H1 (cell line): ENCODE data around the gene DLG1. TPM values are rescaled to one million over a fixed set of nuclear protein-coding genes. Genes with fewer than 3 reads are reported as not detected.
A peak's percentile ranks its signal among the peaks of the same experiment; 100 is the strongest.

Experiments used
- CTCF ChIA-PET: fragments of 300-600 bp; sonication (Branson Sonifier 250); formaldehyde crosslinking; loops from one replicate; lab custom pipeline; 2021; ENCODE audit not compliant: partially characterized antibody; lab: Charles Lee
- POLR2A ChIA-PET: fragments of 300-600 bp; sonication (Branson Sonifier 250); formaldehyde crosslinking; loops from one replicate; lab custom pipeline; 2021; ENCODE audit warnings: inconsistent platforms; ENCODE audit not compliant: partially characterized antibody; lab: Charles Lee
- DNase-seq, 2 experiments: peaks; one replicate each; pipeline versions ENCODE4 v3.0.0 to v3.0.0-alpha.2; 2010 to 2022; ENCODE audit warnings: low spot score in 2 of 2, low read depth in 1 of 2, mixed read lengths in 1 of 2
- FAIRE-seq: peaks from 2 replicates; lab custom pipeline; 2011; peaks lifted over from hg19 to GRCh38; lab: Jason Lieb, UNC
- H2AFZ ChIP-seq: 2 replicates; pipeline ENCODE4 v1.8.1; 2012; ENCODE audit warnings: low read length, inconsistent platforms
- H2AK5ac ChIP-seq: 2 replicates; pipeline ENCODE4 v1.6.1; 2013; ENCODE audit warnings: low read depth, low read length
- H2BK120ac ChIP-seq: replicated peaks from 2 replicates; pipeline ENCODE3; 2013; ENCODE audit warnings: low read depth, low read length, inconsistent platforms
- H2BK12ac ChIP-seq: 2 replicates; pipeline ENCODE4 v1.6.1; 2013; ENCODE audit warnings: low read depth, low read length
- H2BK15ac ChIP-seq: 2 replicates; pipeline ENCODE4 v1.6.1; 2013; ENCODE audit warnings: low read length
- H2BK20ac ChIP-seq: 2 replicates; pipeline ENCODE4 v1.6.1; 2013; ENCODE audit warnings: low read length
- H2BK5ac ChIP-seq: 2 replicates; pipeline ENCODE4 v1.6.1; 2013; ENCODE audit warnings: low read depth, low read length
- H3K14ac ChIP-seq: 2 replicates; pipeline ENCODE4 v1.6.1; 2013; ENCODE audit warnings: inconsistent platforms; ENCODE audit not compliant: insufficient read length
- H3K18ac ChIP-seq: 2 replicates; pipeline ENCODE4 v1.6.1; 2013; ENCODE audit warnings: low read length; ENCODE audit errors: extremely low read depth
- H3K23ac ChIP-seq: 2 replicates; pipeline ENCODE4 v1.6.1; 2013; ENCODE audit warnings: inconsistent platforms; ENCODE audit not compliant: insufficient read length
- H3K23me2 ChIP-seq: 2 replicates; pipeline ENCODE4 v1.6.1; 2013; ENCODE audit warnings: low read depth, low read length
- H3K27ac ChIP-seq: 2 replicates; pipeline ENCODE4 v1.6.1; 2011; ENCODE audit warnings: low read depth, low read length, inconsistent platforms
- H3K27me3 ChIP-seq, 4 experiments: replicated peaks in 1 of 4; 1 replicate in 1 of 4; 2 replicates in 3 of 4; pipeline versions ENCODE4 v1.6.1 to v1.8.1; 2011 to 2013; ENCODE audit warnings: low read length in 3 of 4, mild to moderate bottlenecking in 3 of 4, inconsistent platforms in 2 of 4, mixed read lengths in 2 of 4, moderate library complexity in 1 of 4; ENCODE audit not compliant: control insufficient read depth in 3 of 4, insufficient read depth in 3 of 4; ENCODE audit errors: extremely low read depth in 1 of 4
- H3K36me3 ChIP-seq, 4 experiments: 2 replicates each; pipeline versions ENCODE4 v1.6.1 to v1.8.1; 2011 to 2013; ENCODE audit warnings: mild to moderate bottlenecking in 4 of 4, low read length in 3 of 4, moderate library complexity in 2 of 4, control low read depth in 1 of 4, inconsistent platforms in 1 of 4; ENCODE audit not compliant: insufficient read depth in 4 of 4, control insufficient read depth in 2 of 4
- H3K4ac ChIP-seq: replicated peaks from 2 replicates; pipeline ENCODE3; 2013; ENCODE audit warnings: low read length, low read depth, mixed read lengths, inconsistent platforms; ENCODE audit not compliant: insufficient read length
- H3K4me1 ChIP-seq, 4 experiments: replicated peaks in 1 of 4; 1 replicate in 1 of 4; 2 replicates in 3 of 4; pipeline versions ENCODE4 v1.6.1 to v1.8.1; 2011 to 2013; ENCODE audit warnings: low read length in 3 of 4, inconsistent platforms in 2 of 4, mixed read lengths in 1 of 4; ENCODE audit not compliant: insufficient read depth in 4 of 4, control insufficient read depth in 3 of 4
- H3K4me2 ChIP-seq, 2 experiments: 2 replicates each; pipeline versions ENCODE4 v1.6.1 to v1.8.1; 2011 to 2013; ENCODE audit warnings: low read depth in 2 of 2, low read length in 2 of 2, control low read depth in 1 of 2, inconsistent platforms in 1 of 2, mild to moderate bottlenecking in 1 of 2; ENCODE audit not compliant: insufficient read depth in 1 of 2
- H3K4me3 ChIP-seq, 4 experiments: fragments of 200-600, 300-600 bp in 1 of 4; sonication (generic), shearing (Covaris generic), sonication (Bioruptor Twin) in 1 of 4; 2 replicates each; pipeline versions ENCODE4 v1.5.1 to v1.8.1; 2011 to 2016; ENCODE audit warnings: low read length in 4 of 4, low read depth in 3 of 4, control low read depth in 2 of 4, inconsistent platforms in 2 of 4, mild to moderate bottlenecking in 2 of 4, mixed read lengths in 1 of 4, moderate library complexity in 1 of 4; ENCODE audit not compliant: insufficient read depth in 2 of 4; ENCODE audit errors: extremely low read depth in 1 of 4
- H3K56ac ChIP-seq: replicated peaks from 2 replicates; pipeline ENCODE3; 2013; ENCODE audit warnings: low read depth, mild to moderate bottlenecking, mixed read lengths, low read length, inconsistent platforms; ENCODE audit not compliant: insufficient read length
- H3K79me1 ChIP-seq: 2 replicates; pipeline ENCODE4 v1.6.1; 2013; ENCODE audit warnings: low read depth, low read length, control low read depth
- H3K79me2 ChIP-seq, 2 experiments: 2 replicates each; pipeline versions ENCODE4 v1.6.1 to v1.8.1; 2012 to 2013; ENCODE audit warnings: low read length in 2 of 2, mild to moderate bottlenecking in 2 of 2, inconsistent platforms in 1 of 2; ENCODE audit not compliant: insufficient read depth in 2 of 2, control insufficient read depth in 1 of 2
- H3K9ac ChIP-seq, 4 experiments: replicated peaks in 1 of 4; 1 replicate in 1 of 4; 2 replicates in 3 of 4; pipeline versions ENCODE4 v1.6.1 to v1.8.1; 2011 to 2013; ENCODE audit warnings: low read depth in 3 of 4, low read length in 3 of 4, control low read depth in 2 of 4, mild to moderate bottlenecking in 2 of 4, moderate library complexity in 2 of 4, inconsistent platforms in 1 of 4; ENCODE audit errors: extremely low read depth in 1 of 4
- H3K9me3 ChIP-seq, 2 experiments: 2 replicates each; pipeline versions ENCODE4 v1.6.1 to v1.8.1; 2012 to 2013; ENCODE audit warnings: mild to moderate bottlenecking in 2 of 2, moderate library complexity in 2 of 2, control low read depth in 1 of 2, inconsistent platforms in 1 of 2, low read depth in 1 of 2, low read length in 1 of 2, mixed read lengths in 1 of 2; ENCODE audit not compliant: insufficient read depth in 2 of 2
- H4K20me1 ChIP-seq, 2 experiments: replicated peaks in 1 of 2; 2 replicates each; pipeline versions ENCODE3 to v1.8.1; 2011 to 2013; ENCODE audit warnings: inconsistent platforms in 2 of 2, low read length in 2 of 2, mild to moderate bottlenecking in 1 of 2; ENCODE audit not compliant: insufficient read depth in 2 of 2, control insufficient read depth in 1 of 2
- H4K5ac ChIP-seq: 2 replicates; pipeline ENCODE4 v1.6.1; 2013; ENCODE audit warnings: low read length, low read depth, mixed read lengths, inconsistent platforms; ENCODE audit not compliant: insufficient read length
- H4K8ac ChIP-seq: 2 replicates; pipeline ENCODE4 v1.8.0; 2013; ENCODE audit warnings: mild to moderate bottlenecking, moderate library complexity, low read length, inconsistent platforms; ENCODE audit not compliant: insufficient read depth; ENCODE audit errors: extremely low read depth
- H4K91ac ChIP-seq: replicated peaks from 2 replicates; pipeline ENCODE3; 2013; ENCODE audit warnings: low read length, mixed read lengths, inconsistent platforms; ENCODE audit not compliant: insufficient read length
- BCL11A ChIP-seq, 2 experiments: IDR thresholded peaks; one replicate each; pipeline ENCODE4 v1.6.1; 2011; ENCODE audit warnings: low read depth in 2 of 2, low read length in 2 of 2, mild to moderate bottlenecking in 2 of 2
- CBX5 ChIP-seq: fragments of 300-800, 300-1000 bp; sonication (generic); IDR thresholded peaks from 2 replicates; pipeline ENCODE4 v1.7.1; 2016; ENCODE audit warnings: antibody characterized with exemption, low read length, low read depth
- CHD1 ChIP-seq: IDR thresholded peaks from 2 replicates; pipeline ENCODE4 v1.6.1; 2012; ENCODE audit warnings: low read depth, low read length, improper control_type of control experiment
- FOSL1 ChIP-seq: IDR thresholded peaks from 2 replicates; pipeline ENCODE4 v1.6.1; 2011; ENCODE audit warnings: mild to moderate bottlenecking, low read depth, low read length, moderate library complexity; ENCODE audit not compliant: insufficient read depth
- JUN ChIP-seq: IDR thresholded peaks from 2 replicates; pipeline ENCODE4 v1.6.1; 2011; ENCODE audit warnings: low read depth, mild to moderate bottlenecking, improper control_type of control experiment, low read length
- MAFK ChIP-seq: IDR thresholded peaks from 2 replicates; pipeline ENCODE4 v1.6.1; 2012; ENCODE audit warnings: low read depth, mild to moderate bottlenecking, improper control_type of control experiment, low read length
- POU5F1 ChIP-seq: IDR thresholded peaks from 2 replicates; pipeline ENCODE4 v1.6.1; 2011; ENCODE audit warnings: low read depth, mild to moderate bottlenecking, low read length, moderate library complexity
- RBBP5 ChIP-seq: IDR thresholded peaks from 2 replicates; pipeline ENCODE4 v1.7.1; 2012; ENCODE audit warnings: low read depth, mild to moderate bottlenecking, inconsistent platforms, low read length, moderate library complexity, borderline replicate concordance
- SIN3A ChIP-seq, 2 experiments: IDR thresholded peaks in 1 of 2; conservative IDR thresholded peaks in 1 of 2; 2 replicates each; pipeline ENCODE4 v1.6.1; 2011 to 2012; ENCODE audit warnings: low read length in 2 of 2, improper control_type of control experiment in 1 of 2, low read depth in 1 of 2, mild to moderate bottlenecking in 1 of 2
- SIRT6 ChIP-seq: IDR thresholded peaks from one replicate; pipeline ENCODE4 v1.7.1; 2012; ENCODE audit warnings: low read length, inconsistent platforms
- SP4 ChIP-seq: IDR thresholded peaks from 2 replicates; pipeline ENCODE4 v1.6.1; 2012; ENCODE audit warnings: low read length, inconsistent platforms
- TBP ChIP-seq: IDR thresholded peaks from 2 replicates; pipeline ENCODE4 v1.6.1; 2011; ENCODE audit warnings: low read depth, low read length, improper control_type of control experiment
- TCF12 ChIP-seq: IDR thresholded peaks from 2 replicates; pipeline ENCODE4 v1.6.1; 2011; ENCODE audit warnings: low read depth, mild to moderate bottlenecking, low read length
- WGBS, 2 experiments: shearing (Covaris generic) in 1 of 2; methylation state at CpG; one replicate each; pipeline versions ENCODE4 v1.1.6 to v1.1.7; 2013 to 2015; ENCODE audit warnings: low lambda C conversion rate in 2 of 2, mixed read lengths in 2 of 2, inconsistent platforms in 1 of 2, low coverage in 1 of 2, missing lambda C conversion rate in 1 of 2; ENCODE audit not compliant: insufficient replicate concordance in 2 of 2, insufficient coverage in 1 of 2, insufficient read length in 1 of 2; ENCODE audit errors: extremely low coverage in 1 of 2, missing lambda C conversion rate in 1 of 2; 5-methylcytosine and 5-hydroxymethylcytosine counted together
- polyA plus RNA-seq, 7 experiments: library from polyadenylated mRNA; depleted of rRNA in 3 of 7; stranded (reverse) in 5 of 7; unstranded in 2 of 7; fragments of >200 nt in 5 of 7; fragments of 200-250 nt in 2 of 7; gene quantifications; 1 replicate in 5 of 7; 2 replicates in 1 of 7; 4 replicates in 1 of 7; pipeline versions ENCODE4 v1.2.1 to v1.2.3, GENCODE V29; 2011 to 2013; ENCODE audit warnings: missing spikeins in 2 of 7, mixed read lengths in 2 of 7
- total RNA-seq: library from RNA; stranded (reverse); fragmentation: NEBNext Ultra II Directional; extraction: Animal tissue kit (Norgen Biotek cat#: 25700); gene quantifications from 2 replicates; pipeline ENCODE4 v1.2.1, GENCODE V29; 2021

DLG1 gene
- total and polyA plus RNA-seq, 2 of the 8 experiments (the other 6 are each of a cell fraction or from before 2014, with no cell fraction given), result 13.4 to 78.8 TPM

DNA sequence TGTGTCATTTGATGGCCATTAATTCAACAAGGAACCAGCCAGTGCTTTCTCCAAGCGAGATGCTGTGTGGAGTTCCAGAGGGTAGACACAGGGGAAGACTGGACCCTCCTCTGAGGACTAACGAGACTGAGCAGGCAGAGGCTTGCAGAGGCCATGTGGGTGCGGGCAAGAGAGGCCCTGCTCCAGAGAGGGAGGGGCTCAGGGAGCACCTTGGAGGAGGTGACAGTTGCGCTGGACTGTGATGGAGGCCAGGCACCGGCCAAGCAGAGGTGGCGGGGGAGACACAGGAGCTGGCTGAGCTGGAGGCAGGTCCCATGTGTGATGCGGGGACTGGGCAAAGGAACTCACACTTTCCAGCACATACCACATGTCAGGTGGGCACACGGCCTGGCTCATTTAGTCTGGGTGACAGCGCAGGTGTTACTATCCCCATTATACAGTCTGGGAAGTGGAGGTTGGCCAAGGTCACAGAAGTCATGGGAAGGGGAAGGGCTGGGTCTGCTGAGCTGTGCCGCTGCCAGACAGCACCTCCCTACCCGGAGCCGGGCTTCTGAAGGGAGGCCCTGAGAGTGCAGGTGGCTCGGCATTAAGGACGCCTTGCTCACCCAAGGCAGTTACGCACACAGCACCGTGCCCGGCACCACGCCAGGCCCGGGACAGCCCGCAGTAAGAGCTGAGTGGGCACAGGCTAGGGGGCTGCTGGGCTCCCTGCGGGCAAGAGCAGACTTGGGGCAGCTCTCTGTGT lies 272.5 kb downstream of the DLG1 start:
- Histone ChIP-seq H4K20me1 (peaks cover 0 to 4% of the 10 kb centered on the region in 2 experiments), H2BK120ac (no peak overlapping the region), H2BK15ac (no peak overlapping the region), H3K56ac (no peak overlapping the region), H3K23ac (no peak overlapping the region), H3K79me1 (no peaks in the 10 kb centered on the region), H3K18ac (no peak overlapping the region), H3K9me3 (no peaks in the 10 kb centered on the region), H3K4me2 (no peak overlapping the region), H4K5ac (no peak overlapping the region), H3K14ac (no peak overlapping the region), H4K91ac (no peak overlapping the region), H2BK12ac (no peak overlapping the region), H2BK20ac (no peak overlapping the region), H3K4me3 (no peak overlapping the region), H3K36me3 (no peaks in the 10 kb centered on the region), H3K4me1 (peaks cover 0 to 20% (median 14%) of the 10 kb centered on the region in 4 experiments; a peak in 6 of 7 replicates), H3K27me3 (peaks cover 9 to 21% (median 17%) of the 10 kb centered on the region in 4 experiments; a peak in 6 of 7 replicates), H3K23me2 (peaks cover 9% of the 10 kb centered on the region; the same call in 1 of the 2 replicates), H3K4ac (no peak overlapping the region), H2AK5ac (no peak overlapping the region), H3K27ac (no peak overlapping the region), H3K79me2 (no peaks in the 10 kb centered on the region), H2BK5ac (no peak overlapping the region), H4K8ac (no peak overlapping the region), H3K9ac (no peak overlapping the region), H2AFZ (no peak overlapping the region)
- CTCF ChIA-PET, result interaction anchor here (0.8 to 16.7 kb wide), 5 partner anchors 16 to 307 kb away, joined by 3 to 245 read pairs (median 8); no protein-coding TSS in a partner anchor
- FAIRE-seq (no peak), DNase-seq (peak in 1 of 2 experiments; percentile 44)
- POLR2A ChIA-PET, result interaction anchor here (1.4 to 1.5 kb wide), 2 partner anchors 19 to 32 kb away, joined by 3 to 4 read pairs; no protein-coding TSS in a partner anchor
- 93% methylated on average over 21 of the region's 21 CpGs; no CpG with 5 or more reads in 1 of the 2 experiments for WGBS, 2 experiments
- no peak for TF ChIP-seq CHD1
- no peak for TF ChIP-seq TBP
- no peak for TF ChIP-seq RBBP5
- TF ChIP-seq CBX5, result no peak
- no peak for TF ChIP-seq TCF12
- TF ChIP-seq SP4, result no peak
- TF ChIP-seq SIN3A (conservative IDR thresholded peaks at IDR 0.05 in 1 of 2, IDR thresholded peaks at IDR 0.05 in 1 of 2; ENCODE audit: low read depth in 1 of 2, low read length in 2 of 2), result no peak
- TF ChIP-seq BCL11A (IDR thresholded peaks at IDR 0.05; ENCODE audit: low read depth in 2 of 2, low read length in 2 of 2), result no peak
- TF ChIP-seq JUN, result no peak
- TF ChIP-seq POU5F1, result no peak
- no peak for TF ChIP-seq SIRT6
- TF ChIP-seq FOSL1, result no peak
- no peak for TF ChIP-seq MAFK
